PC-3 (cell line): ENCODE measurements around the gene ITGA1.

Experiments
- CTCF ChIP-seq: fragments of 300-600 bp; sonication (generic); conservative IDR thresholded peaks from 2 replicates; pipeline ENCODE4 v1.5.1; 2017; ENCODE audit warnings: antibody characterized with exemption, low read depth, mild to moderate bottlenecking, low read length
- EZH2 ChIP-seq: fragments of 300-600 bp; sonication (generic); IDR thresholded peaks from one replicate; pipeline ENCODE4 v1.6.1; 2017; ENCODE audit warnings: antibody characterized with exemption, mild to moderate bottlenecking, low read length; ENCODE audit not compliant: unreplicated experiment
- EZH2phosphoT487 ChIP-seq: fragments of 300-600 bp; sonication (generic); IDR thresholded peaks from 2 replicates; pipeline ENCODE4 v1.6.1; 2018; ENCODE audit warnings: mild to moderate bottlenecking, antibody characterized with exemption, low read length, borderline replicate concordance

- TF ChIP-seq EZH2 = no peak
- no peak for TF ChIP-seq CTCF
- TF ChIP-seq EZH2phosphoT487 = no peak
Measured at GRCh38 chr5:52784737-52785136, 3.0 kb upstream of the ITGA1 start.
